ENCODE data around the gene PEX12.

GRCh38 chr17:35568561-35568960, 9.8 kb downstream of the PEX12 start:
- TF ChIP-seq CTCF (IDR thresholded peaks at IDR 0.05; ENCODE audit: insufficient read depth, low read length) = no peak
- TF ChIP-seq REST (IDR thresholded peaks at IDR 0.05; ENCODE audit: insufficient replicate concordance, low read depth) = no peak
- TF ChIP-seq GABPA (IDR thresholded peaks at IDR 0.05; ENCODE audit: low read depth) = no peak
